ENCODE results near the gene DNAJC18. TPM values are rescaled to one million over a fixed set of nuclear protein-coding genes. Genes with fewer than 3 reads are reported as not detected.

DNAJC18 gene
- total RNA-seq, 1 donor from 2014 or later, result 11.9 TPM

GRCh38 chr5:139385061-139386049 is 54.0 kb downstream of the DNAJC18 start:
- Histone ChIP-seq H3K4me3 (peak overlapping the region; percentile 49), H3K27me3 (no peaks in the 10 kb centered on the region), H3K9me3 (no peaks in the 10 kb centered on the region), H3K36me3 (no peaks in the 10 kb centered on the region), H3K4me1 (peaks cover 10% of the 10 kb centered on the region), H3K27ac (peak overlapping the region; percentile 81)
- DNase-seq (peak; percentile 26), ATAC-seq (no peak)
- intact Hi-C loops (cut with DNase I), result no loop called here
- TF ChIP-seq CTCF (IDR thresholded peaks at IDR 0.05), result peak; percentile 12

GRCh38 chr5:139384591-139385051 is 54.7 kb downstream of the DNAJC18 start:
- Histone ChIP-seq H3K36me3 (no peaks in the 10 kb centered on the region), H3K4me1 (peaks cover 10% of the 10 kb centered on the region), H3K9me3 (no peaks in the 10 kb centered on the region), H3K27ac (peak overlapping the region; percentile 81), H3K4me3 (peak overlapping the region; percentile 49), H3K27me3 (no peaks in the 10 kb centered on the region)
- DNase-seq (no peak), ATAC-seq (no peak)
- no peak for TF ChIP-seq CTCF (IDR thresholded peaks at IDR 0.05)
- intact Hi-C loops (cut with DNase I), result no loop called here

GRCh38 chr5:139383993-139384590 is 55.2 kb downstream of the DNAJC18 start:
- DNase-seq, result peak; percentile 49
- ATAC-seq, result no peak
- TF ChIP-seq CTCF (IDR thresholded peaks at IDR 0.05), result no peak
- Histone ChIP-seq H3K27ac (no peak overlapping the region), H3K27me3 (no peaks in the 10 kb centered on the region), H3K9me3 (no peaks in the 10 kb centered on the region), H3K36me3 (no peaks in the 10 kb centered on the region), H3K4me3 (no peak overlapping the region), H3K4me1 (peaks cover 10% of the 10 kb centered on the region)
- intact Hi-C loops (cut with DNase I), result no loop called here

DNA sequence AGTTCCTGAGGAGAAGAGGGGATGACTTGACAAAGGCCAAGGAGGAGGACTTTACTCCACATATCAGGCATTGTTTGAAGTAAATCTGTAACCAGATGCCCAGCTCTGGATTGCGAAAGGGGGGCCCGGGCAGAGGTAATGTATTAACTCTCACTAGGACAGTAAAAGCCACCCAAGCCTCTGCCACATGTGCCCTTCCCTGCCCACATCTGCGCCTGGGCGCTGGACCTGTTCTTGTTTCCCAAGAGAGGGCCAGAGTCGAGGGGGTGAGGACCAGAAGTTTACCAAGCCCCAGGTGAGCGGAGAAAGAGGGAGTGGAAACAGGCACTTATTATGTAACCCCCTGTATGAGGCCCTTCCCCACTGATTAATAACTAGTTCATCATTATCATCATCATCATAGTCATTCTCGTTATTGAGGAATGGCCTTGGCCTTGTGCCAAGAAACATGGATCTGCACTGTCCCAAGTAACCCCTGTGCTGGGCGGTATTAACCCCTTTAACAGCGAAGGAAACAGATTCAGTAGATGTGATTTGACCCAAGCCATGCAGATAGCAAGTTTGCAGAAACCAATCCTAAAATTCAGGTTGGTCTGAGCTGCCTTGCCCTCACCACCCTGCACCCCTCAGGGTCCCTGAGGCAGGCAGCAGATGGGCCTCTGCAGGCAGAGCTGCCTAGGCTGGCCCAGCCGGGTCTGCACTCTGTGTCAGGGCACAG is 55.9 kb downstream of the DNAJC18 start, which contains the start of gene SLC23A1:
SLC23A1 (minus strand) TSS at position 23 of the 718 bp plus-strand sequence. CDS start 44 bp downstream, outside the sequence.
- ATAC-seq (no peak), DNase-seq (peak; percentile 58)
- TF ChIP-seq CTCF (IDR thresholded peaks at IDR 0.05), result no peak
- Histone ChIP-seq H3K36me3 (no peaks in the 10 kb centered on the region), H3K27ac (no peak within 1 kb of the TSS), H3K9me3 (no peaks in the 10 kb centered on the region), H3K4me1 (peaks cover 6% of the 10 kb centered on the region), H3K27me3 (no peaks in the 10 kb centered on the region), H3K4me3 (no peak within 1 kb of the TSS)
- intact Hi-C loops (cut with DNase I), result no loop called here

- no peaks in the 10 kb centered on the region for H3K9me3 ChIP-seq
- no peaks in the 10 kb centered on the region for H3K27me3 ChIP-seq
- H3K27ac ChIP-seq, result no peak overlapping the region
- intact Hi-C loops (cut with DNase I), result no loop called here
- peaks cover under 1% of the 10 kb centered on the region for H3K4me1 ChIP-seq
- TF ChIP-seq CTCF (IDR thresholded peaks at IDR 0.05), result no peak
- DNase-seq (peak; percentile 53), ATAC-seq (no peak)
- no peaks in the 10 kb centered on the region for H3K36me3 ChIP-seq
- H3K4me3 ChIP-seq, result no peak overlapping the region
Measured at GRCh38 chr5:139382807-139383206, 56.5 kb downstream of the DNAJC18 start.
